Testis (tissue), 3 donors: ENCODE results near the gene TENT5C. TPM values are rescaled to one million over a fixed set of nuclear protein-coding genes. Genes with fewer than 3 reads are reported as not detected.

Source experiments
- DNase-seq: peaks from one replicate; pipeline ENCODE4 v3.0.0-alpha.2; 2019
- H3K27ac ChIP-seq, 2 donors: fragments of 200-600 bp; sonication (generic); one replicate each; pipeline ENCODE4 v1.5.1; 2019
- H3K27me3 ChIP-seq: fragments of 200-600 bp; sonication (generic); one replicate; pipeline ENCODE4 v1.5.1; 2019
- H3K36me3 ChIP-seq: fragments of 200-600 bp; sonication (generic); one replicate; pipeline ENCODE4 v1.5.1; 2017; ENCODE audit warnings: low read depth; ENCODE audit errors: missing control alignments
- H3K4me1 ChIP-seq: fragments of 200-600 bp; sonication (generic); one replicate; pipeline ENCODE4 v1.5.1; 2019
- H3K4me3 ChIP-seq, 2 donors: fragments of 200-600 bp; sonication (generic); one replicate each; pipeline ENCODE4 v1.5.1; 2017 to 2019
- H3K9me3 ChIP-seq: fragments of 200-600 bp; sonication (generic); one replicate; pipeline ENCODE4 v1.5.1; 2017
- POLR2A ChIP-seq: fragments of 450-650 bp; IDR thresholded peaks from one replicate; pipeline ENCODE4 v1.6.1; 2017; ENCODE audit warnings: antibody characterized with exemption, mild to moderate bottlenecking, moderate library complexity
- WGBS, 2 donors: methylation state at CpG; one replicate each; pipeline ENCODE4 v1.1.5; 2018; 5-methylcytosine and 5-hydroxymethylcytosine counted together
- intact Hi-C: fragments of 100-400 bp; cut with DNase I; formaldehyde crosslinking; loops from one replicate; pipeline ENCODE4 v1.15.1; 2023; ENCODE audit warnings: low total_unique reads
- polyA plus RNA-seq: library from polyadenylated mRNA; stranded (reverse); fragments of 350-450 nt; fragmentation: Illumina TruSeq; extraction: RNeasy Lipid Tissue Mini Kit (QIAGEN cat#74804); gene quantifications from one replicate; pipeline ENCODE4 v1.2.3, GENCODE V29; 2014; ENCODE audit warnings: low read depth, low replicate concordance; ENCODE audit not compliant: insufficient read depth
- total RNA-seq, 2 donors: library from RNA; depleted of rRNA; stranded (reverse); fragments of >200 nt; gene quantifications; one replicate each; pipeline ENCODE4 v1.2.3, GENCODE V29; 2016
- TF ChIP-seq, protein P1 (sequence below), 3 experiments: fragments of 450-650 bp in 2 of 3; fragments of 200-600 bp in 1 of 3; sonication (generic) in 1 of 3; IDR thresholded peaks; one replicate each; pipeline ENCODE4 v1.5.1; 2016 to 2019; ENCODE audit warnings: antibody characterized with exemption in 3 of 3, mild to moderate bottlenecking in 2 of 3, moderate library complexity in 1 of 3

The TENT5C gene
- total and polyA plus RNA-seq, 3 donors from 2014 or later: 38.4 to 72.4 (median 67.3) TPM

DNA sequence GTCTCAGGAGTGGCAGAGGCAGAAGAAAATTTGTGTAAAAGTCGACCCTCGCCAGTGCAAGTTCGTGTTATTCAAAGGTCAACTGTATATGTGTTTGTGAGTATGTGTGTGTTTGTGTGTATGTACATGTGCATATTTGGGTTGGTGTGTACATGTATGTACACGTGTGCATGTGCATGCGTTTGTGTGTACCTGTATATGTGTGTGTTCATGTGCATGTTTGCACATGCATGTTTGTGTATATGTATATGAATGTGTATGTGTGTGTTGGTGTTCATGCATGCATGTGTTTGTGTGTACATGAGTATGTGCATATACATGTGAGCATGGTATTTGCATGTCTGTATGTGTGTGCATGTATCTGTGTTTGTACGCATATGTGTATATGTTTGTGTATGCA, 21.7 kb upstream of the TENT5C start:
- Histone ChIP-seq H3K27me3 (no peaks in the 10 kb centered on the region), H3K4me1 (no peaks in the 10 kb centered on the region), H3K27ac (no peak overlapping the region), H3K9me3 (no peaks in the 10 kb centered on the region), H3K4me3 (no peak overlapping the region), H3K36me3 (no peaks in the 10 kb centered on the region)
- WGBS, 2 donors: 92 to 95% methylated on average over 6 of the region's 6 CpGs
- intact Hi-C loops: no loop called here
- no peak for DNase-seq
- no peak for TF ChIP-seq POLR2A
- TF ChIP-seq, protein P1, sequence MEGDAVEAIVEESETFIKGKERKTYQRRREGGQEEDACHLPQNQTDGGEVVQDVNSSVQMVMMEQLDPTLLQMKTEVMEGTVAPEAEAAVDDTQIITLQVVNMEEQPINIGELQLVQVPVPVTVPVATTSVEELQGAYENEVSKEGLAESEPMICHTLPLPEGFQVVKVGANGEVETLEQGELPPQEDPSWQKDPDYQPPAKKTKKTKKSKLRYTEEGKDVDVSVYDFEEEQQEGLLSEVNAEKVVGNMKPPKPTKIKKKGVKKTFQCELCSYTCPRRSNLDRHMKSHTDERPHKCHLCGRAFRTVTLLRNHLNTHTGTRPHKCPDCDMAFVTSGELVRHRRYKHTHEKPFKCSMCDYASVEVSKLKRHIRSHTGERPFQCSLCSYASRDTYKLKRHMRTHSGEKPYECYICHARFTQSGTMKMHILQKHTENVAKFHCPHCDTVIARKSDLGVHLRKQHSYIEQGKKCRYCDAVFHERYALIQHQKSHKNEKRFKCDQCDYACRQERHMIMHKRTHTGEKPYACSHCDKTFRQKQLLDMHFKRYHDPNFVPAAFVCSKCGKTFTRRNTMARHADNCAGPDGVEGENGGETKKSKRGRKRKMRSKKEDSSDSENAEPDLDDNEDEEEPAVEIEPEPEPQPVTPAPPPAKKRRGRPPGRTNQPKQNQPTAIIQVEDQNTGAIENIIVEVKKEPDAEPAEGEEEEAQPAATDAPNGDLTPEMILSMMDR (IDR thresholded peaks at IDR 0.05): no peak

DNA sequence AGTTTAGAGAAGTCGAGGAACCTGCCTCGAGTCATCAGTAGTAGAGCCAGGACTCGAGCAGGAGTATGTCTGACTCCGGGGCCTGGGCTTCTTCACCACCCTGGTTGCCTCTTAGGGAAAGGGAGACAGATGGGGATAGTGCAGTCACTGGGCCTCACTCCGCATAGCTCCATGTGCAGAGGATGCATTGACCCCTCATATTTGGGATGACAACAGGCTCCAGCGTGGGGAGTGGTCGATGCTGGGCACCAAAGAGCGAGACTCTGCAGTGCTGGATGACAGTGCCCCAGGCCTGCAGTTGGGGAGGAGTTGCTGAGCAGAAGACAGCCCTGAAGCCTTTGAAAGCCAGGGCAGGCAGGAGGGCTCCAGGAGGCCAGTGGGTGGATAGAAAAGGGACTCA, 20.8 kb upstream of the TENT5C start:
- TF ChIP-seq POLR2A: no peak
- TF ChIP-seq, protein P1 (IDR thresholded peaks at IDR 0.05): no peak
- no peak for DNase-seq
- H3K27me3 ChIP-seq: no peaks in the 10 kb centered on the region

DNA sequence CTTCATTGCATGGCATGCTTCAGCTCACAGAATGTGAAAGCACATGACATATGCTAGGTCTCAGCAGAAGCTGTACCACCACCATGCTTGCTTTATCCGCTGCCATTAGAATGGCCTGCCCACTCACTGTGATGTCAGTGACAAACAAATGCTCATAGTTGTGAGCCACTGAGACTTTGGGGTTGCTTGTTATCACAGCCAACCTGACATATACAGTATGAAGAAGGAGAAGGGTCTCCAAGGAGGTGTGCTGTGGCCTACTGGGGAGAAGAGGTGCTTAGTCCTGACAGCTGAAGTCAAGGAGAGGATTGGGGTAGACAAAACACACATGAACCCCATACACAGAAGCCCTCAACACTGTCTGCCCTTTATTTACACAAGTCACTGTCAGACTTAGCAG, 19.5 kb upstream of the TENT5C start:
- no peak for TF ChIP-seq POLR2A
- TF ChIP-seq, protein P1 (IDR thresholded peaks at IDR 0.05): no peak
- WGBS, 2 donors: 100% methylated on average over 1 of the region's 1 CpG
- intact Hi-C loops: no loop called here
- DNase-seq: no peak
- Histone ChIP-seq H3K4me3 (no peak overlapping the region), H3K9me3 (no peaks in the 10 kb centered on the region), H3K36me3 (no peaks in the 10 kb centered on the region), H3K27me3 (no peaks in the 10 kb centered on the region), H3K4me1 (no peaks in the 10 kb centered on the region), H3K27ac (no peak overlapping the region)

More for the DNA sequence above, 20.8 kb upstream of the TENT5C start:
- Histone ChIP-seq H3K4me3 (no peak overlapping the region), H3K4me1 (no peaks in the 10 kb centered on the region), H3K36me3 (no peaks in the 10 kb centered on the region), H3K9me3 (no peaks in the 10 kb centered on the region), H3K27ac (no peak overlapping the region)
- WGBS, 2 donors: 89 to 90% methylated on average over 8 of the region's 8 CpGs
- intact Hi-C loops: no loop called here

DNA sequence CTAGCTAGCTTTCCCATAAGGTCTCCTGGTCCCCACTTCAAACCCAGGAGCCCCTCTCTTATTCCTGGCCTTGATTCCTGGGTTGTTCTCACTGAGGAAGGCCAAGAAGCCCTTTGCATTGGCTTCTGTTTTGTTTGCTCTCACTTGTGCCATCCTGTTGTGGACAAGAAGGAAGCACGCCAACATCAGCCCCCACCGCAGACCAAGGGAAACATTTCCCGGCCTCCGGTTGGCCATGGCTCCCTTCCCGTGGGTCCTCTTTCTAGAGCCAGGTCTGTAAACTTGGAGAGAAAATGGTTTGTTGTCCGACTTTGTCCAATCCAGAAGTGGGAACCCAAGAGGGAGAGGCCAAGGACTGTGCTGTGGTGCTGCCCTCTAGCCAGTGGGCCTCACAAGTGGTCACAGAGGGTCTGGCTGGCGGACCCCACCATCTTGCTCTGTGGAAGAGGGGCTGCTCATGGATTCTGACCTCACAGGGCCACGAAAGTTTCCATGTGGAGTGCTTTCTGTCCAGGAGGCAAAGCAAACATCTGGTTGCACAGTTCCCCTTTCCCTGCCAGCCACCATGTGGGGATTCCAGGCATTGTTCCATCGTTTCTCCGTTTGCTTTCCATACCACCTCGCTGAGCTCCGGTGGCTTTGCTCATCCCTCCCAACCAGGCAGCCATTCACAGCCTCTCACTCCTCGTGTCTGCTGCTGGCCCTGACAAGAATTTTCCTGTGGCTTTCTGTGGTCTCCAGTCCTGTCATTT, 18.9 kb upstream of the TENT5C start:
- intact Hi-C loops: no loop called here
- TF ChIP-seq, protein P1 (IDR thresholded peaks at IDR 0.05): no peak
- TF ChIP-seq POLR2A: no peak
- WGBS, 2 donors: 85 to 87% methylated on average over 13 of the region's 13 CpGs
- H3K4me3 ChIP-seq: no peak overlapping the region
- H3K9me3 ChIP-seq: no peaks in the 10 kb centered on the region
- no peaks in the 10 kb centered on the region for H3K4me1 ChIP-seq
- H3K36me3 ChIP-seq: no peaks in the 10 kb centered on the region
- H3K27me3 ChIP-seq: no peaks in the 10 kb centered on the region
- no peak overlapping the region for H3K27ac ChIP-seq
- DNase-seq: no peak
